PC-9 (cell line): ENCODE data around the gene C1QL3.

ENCODE experiments used
- EZH2 ChIP-seq: fragments of 200-600 bp; sonication (generic); IDR thresholded peaks from 2 replicates; pipeline ENCODE4 v1.8.0; 2017; ENCODE audit warnings: antibody characterized with exemption, low read depth
- TF ChIP-seq, protein P1 (sequence below): fragments of 200-600 bp; sonication (generic); conservative IDR thresholded peaks from 2 replicates; pipeline ENCODE4 v1.6.1; 2017; ENCODE audit warnings: mixed run types, antibody characterized with exemption, mild to moderate bottlenecking, moderate library complexity

DNA sequence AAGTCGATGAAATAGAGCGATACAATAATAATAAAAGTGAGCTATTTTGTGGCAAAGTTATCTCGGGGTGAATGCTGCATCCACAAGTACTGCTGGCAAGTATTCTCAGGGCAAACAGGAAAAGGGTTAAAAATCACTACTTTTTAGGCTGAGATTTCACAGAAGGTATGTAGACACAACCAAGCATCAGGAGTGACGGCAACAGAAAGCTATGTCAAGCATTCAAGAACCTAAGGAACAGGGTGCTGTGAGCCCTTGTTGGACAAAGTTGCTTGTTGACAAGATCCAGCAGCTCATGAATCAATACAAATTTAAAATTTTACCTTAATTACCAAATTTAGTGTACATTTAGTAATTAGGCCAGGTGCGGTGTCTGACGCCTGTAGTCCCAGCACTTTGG is 41.2 kb upstream of the C1QL3 start:
- TF ChIP-seq EZH2 = no peak
- TF ChIP-seq, protein P1, sequence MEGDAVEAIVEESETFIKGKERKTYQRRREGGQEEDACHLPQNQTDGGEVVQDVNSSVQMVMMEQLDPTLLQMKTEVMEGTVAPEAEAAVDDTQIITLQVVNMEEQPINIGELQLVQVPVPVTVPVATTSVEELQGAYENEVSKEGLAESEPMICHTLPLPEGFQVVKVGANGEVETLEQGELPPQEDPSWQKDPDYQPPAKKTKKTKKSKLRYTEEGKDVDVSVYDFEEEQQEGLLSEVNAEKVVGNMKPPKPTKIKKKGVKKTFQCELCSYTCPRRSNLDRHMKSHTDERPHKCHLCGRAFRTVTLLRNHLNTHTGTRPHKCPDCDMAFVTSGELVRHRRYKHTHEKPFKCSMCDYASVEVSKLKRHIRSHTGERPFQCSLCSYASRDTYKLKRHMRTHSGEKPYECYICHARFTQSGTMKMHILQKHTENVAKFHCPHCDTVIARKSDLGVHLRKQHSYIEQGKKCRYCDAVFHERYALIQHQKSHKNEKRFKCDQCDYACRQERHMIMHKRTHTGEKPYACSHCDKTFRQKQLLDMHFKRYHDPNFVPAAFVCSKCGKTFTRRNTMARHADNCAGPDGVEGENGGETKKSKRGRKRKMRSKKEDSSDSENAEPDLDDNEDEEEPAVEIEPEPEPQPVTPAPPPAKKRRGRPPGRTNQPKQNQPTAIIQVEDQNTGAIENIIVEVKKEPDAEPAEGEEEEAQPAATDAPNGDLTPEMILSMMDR = no peak
